H9 (cell line): ENCODE data around the gene FAM76A. TPM values are rescaled to one million over a fixed set of nuclear protein-coding genes. Genes with fewer than 3 reads are reported as not detected.

ENCODE experiments used
- DNase-seq: peaks from one replicate; pipeline ENCODE4 v3.0.0-alpha.2; 2017
- H2AFZ ChIP-seq: one replicate; pipeline ENCODE4 v1.6.1; 2013; ENCODE audit warnings: mild to moderate bottlenecking, low read length, control low read depth, moderate library complexity
- H2AK5ac ChIP-seq: 2 replicates; pipeline ENCODE4 v1.6.1; 2013; ENCODE audit warnings: low read length, control low read depth, mixed read lengths; ENCODE audit not compliant: insufficient read length
- H2BK120ac ChIP-seq: one replicate; pipeline ENCODE4 v1.6.1; 2013; ENCODE audit warnings: low read depth, mild to moderate bottlenecking, low read length, control low read depth, inconsistent platforms; ENCODE audit not compliant: poor library complexity, severe bottlenecking
- H2BK12ac ChIP-seq: 2 replicates; pipeline ENCODE4 v1.6.1; 2013; ENCODE audit warnings: low read length, control low read depth, mixed read lengths, low read depth; ENCODE audit not compliant: insufficient read length
- H2BK15ac ChIP-seq: 2 replicates; pipeline ENCODE4 v1.6.1; 2013; ENCODE audit warnings: low read depth, low read length, control low read depth
- H2BK20ac ChIP-seq: one replicate; pipeline ENCODE4 v1.6.1; 2013; ENCODE audit warnings: low read depth, mild to moderate bottlenecking, low read length, control low read depth, inconsistent platforms; ENCODE audit not compliant: poor library complexity, severe bottlenecking
- H2BK5ac ChIP-seq: 2 replicates; pipeline ENCODE4 v1.6.1; 2013; ENCODE audit warnings: low read length, control low read depth, mixed read lengths; ENCODE audit not compliant: insufficient read length
- H3K14ac ChIP-seq: 2 replicates; pipeline ENCODE4 v1.6.1; 2013; ENCODE audit warnings: low read length, control low read depth; ENCODE audit not compliant: insufficient read depth
- H3K18ac ChIP-seq: 2 replicates; pipeline ENCODE4 v1.6.1; 2013; ENCODE audit warnings: low read depth, mild to moderate bottlenecking, mixed read lengths, low read length, control low read depth; ENCODE audit not compliant: insufficient read length
- H3K23ac ChIP-seq: 2 replicates; pipeline ENCODE4 v1.6.1; 2013; ENCODE audit warnings: low read length, control low read depth, mixed read lengths, low read depth; ENCODE audit not compliant: insufficient read length
- H3K23me2 ChIP-seq: 2 replicates; pipeline ENCODE4 v1.6.1; 2013; ENCODE audit warnings: low read depth, mild to moderate bottlenecking, mixed read lengths, low read length, control low read depth; ENCODE audit not compliant: insufficient read length, poor library complexity, severe bottlenecking
- H3K27ac ChIP-seq: 2 replicates; pipeline ENCODE4 v1.5.1; 2013; ENCODE audit warnings: low read length, control low read depth, mixed read lengths, low read depth; ENCODE audit not compliant: insufficient read length
- H3K27me3 ChIP-seq: 2 replicates; pipeline ENCODE4 v1.6.1; 2013; ENCODE audit warnings: low read length, control low read depth, inconsistent platforms; ENCODE audit not compliant: insufficient read depth
- H3K4ac ChIP-seq: 2 replicates; pipeline ENCODE4 v1.6.1; 2013; ENCODE audit warnings: low read depth, mild to moderate bottlenecking, control low read depth, inconsistent platforms, low read length, moderate library complexity
- H3K4me1 ChIP-seq: 2 replicates; pipeline ENCODE4 v1.6.1; 2013; ENCODE audit warnings: low read length, control low read depth, inconsistent platforms; ENCODE audit not compliant: insufficient read depth
- H3K4me2 ChIP-seq: 2 replicates; pipeline ENCODE4 v1.6.1; 2013; ENCODE audit warnings: low read length, control low read depth, mixed read lengths; ENCODE audit not compliant: insufficient read length, insufficient read depth
- H3K56ac ChIP-seq: 2 replicates; pipeline ENCODE4 v1.6.1; 2013; ENCODE audit warnings: low read depth, mild to moderate bottlenecking, mixed read lengths, low read length, control low read depth; ENCODE audit not compliant: insufficient read length
- H3K79me1 ChIP-seq: 2 replicates; pipeline ENCODE4 v1.6.1; 2013; ENCODE audit warnings: low read depth, mild to moderate bottlenecking, moderate library complexity, low read length, control low read depth, inconsistent platforms; ENCODE audit not compliant: insufficient read depth, poor library complexity, severe bottlenecking
- H3K79me2 ChIP-seq: 2 replicates; pipeline ENCODE4 v1.6.1; 2013; ENCODE audit warnings: low read length, control low read depth, inconsistent platforms; ENCODE audit not compliant: insufficient read depth
- H3K9ac ChIP-seq: 2 replicates; pipeline ENCODE4 v1.6.1; 2013; ENCODE audit warnings: low read length, control low read depth, mixed read lengths; ENCODE audit not compliant: insufficient read length; ENCODE audit errors: extremely low read depth
- H3K9me3 ChIP-seq: one replicate; pipeline ENCODE4 v1.6.1; 2013; ENCODE audit warnings: low read depth, low read length, inconsistent platforms; ENCODE audit not compliant: control insufficient read depth
- H3T11ph ChIP-seq: one replicate; pipeline ENCODE4 v1.6.1; 2013; ENCODE audit warnings: mild to moderate bottlenecking, low read length, control low read depth, inconsistent platforms
- H4K20me1 ChIP-seq: one replicate; pipeline ENCODE4 v1.6.1; 2013; ENCODE audit not compliant: control insufficient read depth, insufficient read length, insufficient read depth
- H4K5ac ChIP-seq: 2 replicates; pipeline ENCODE4 v1.6.1; 2013; ENCODE audit warnings: low read depth, mild to moderate bottlenecking, mixed read lengths, low read length, control low read depth; ENCODE audit not compliant: insufficient read length
- H4K8ac ChIP-seq: replicated peaks from 2 replicates; pipeline ENCODE4 v1.6.1; 2013; ENCODE audit warnings: low read length, control low read depth, mixed read lengths, low read depth; ENCODE audit not compliant: insufficient read length
- H4K91ac ChIP-seq: 2 replicates; pipeline ENCODE4 v1.6.1; 2013; ENCODE audit warnings: low read depth, mild to moderate bottlenecking, moderate library complexity, mixed read lengths, low read length, control low read depth; ENCODE audit not compliant: insufficient read length
- H3K27ac Mint-ChIP-seq, 3 experiments: 2 replicates in 2 of 3; 3 replicates in 1 of 3; pipeline ENCODE4 v1.8.0; 2020 to 2021; ENCODE audit warnings: mixed read lengths in 3 of 3, mild to moderate bottlenecking in 1 of 3, moderate library complexity in 1 of 3
- H3K27me3 Mint-ChIP-seq: 2 replicates; pipeline ENCODE4 v1.8.0; 2021; ENCODE audit warnings: low read depth, mild to moderate bottlenecking, moderate library complexity, mixed read lengths
- H3K36me3 Mint-ChIP-seq, 3 experiments: 2 replicates in 2 of 3; 3 replicates in 1 of 3; pipeline ENCODE4 v1.8.0; 2020 to 2021; ENCODE audit warnings: low read depth in 3 of 3, mixed read lengths in 3 of 3; ENCODE audit not compliant: insufficient read depth in 1 of 3
- H3K4me1 Mint-ChIP-seq, 2 experiments: 2 replicates each; pipeline ENCODE4 v1.8.0; 2020; ENCODE audit warnings: mixed read lengths in 2 of 2
- H3K4me3 Mint-ChIP-seq, 2 experiments: 2 replicates in 1 of 2; 3 replicates in 1 of 2; pipeline ENCODE4 v1.8.0; 2020 to 2021; ENCODE audit warnings: mild to moderate bottlenecking in 2 of 2, mixed read lengths in 2 of 2, moderate library complexity in 1 of 2
- H3K9me3 Mint-ChIP-seq, 2 experiments: 2 replicates in 1 of 2; 3 replicates in 1 of 2; pipeline ENCODE4 v1.8.0; 2020; ENCODE audit warnings: mild to moderate bottlenecking in 2 of 2, mixed read lengths in 2 of 2, moderate library complexity in 1 of 2
- WGBS: extraction: QIAGEN DNeasy Blood & Tissue Kit; methylation state at CpG from one replicate; pipeline ENCODE4 v1.1.7; 2013; ENCODE audit warnings: missing lambda C conversion rate, low lambda C conversion rate, mixed read lengths; ENCODE audit not compliant: insufficient read length; ENCODE audit errors: extremely low coverage; 5-methylcytosine and 5-hydroxymethylcytosine counted together
- total RNA-seq: library from RNA; stranded (reverse); gene quantifications from 2 replicates; pipeline ENCODE4 v1.2.1, GENCODE V29; 2021
- TF ChIP-seq, protein P1 (sequence below): fragments of 200-600 bp; sonication (generic); conservative IDR thresholded peaks from 3 replicates; pipeline ENCODE4 v1.8.0; 2021; ENCODE audit warnings: antibody characterized with exemption, mild to moderate bottlenecking

The FAM76A gene
- total RNA-seq, 1 experiment from 2014 or later, result 10.6 TPM

DNA sequence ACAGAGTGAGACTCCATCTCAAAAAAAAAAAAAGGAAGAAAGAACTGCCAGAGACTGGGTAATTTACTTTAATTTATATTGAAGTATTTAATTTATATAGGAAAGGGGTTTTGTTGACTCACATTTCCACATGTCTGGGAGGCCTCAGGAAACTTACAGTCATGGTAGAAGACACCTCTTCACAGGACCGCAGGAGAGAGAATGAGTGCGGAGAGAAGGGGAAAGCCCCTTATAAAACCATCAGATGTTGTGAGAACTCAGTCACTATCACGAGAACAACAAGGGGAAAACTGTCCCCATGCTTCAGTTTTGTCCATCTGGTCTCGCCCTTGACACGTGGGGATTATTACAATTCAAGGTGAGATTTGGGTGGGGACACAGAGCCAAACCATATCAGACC lies 79.0 kb downstream of the FAM76A start:
- Histone ChIP-seq H2BK5ac (no peak overlapping the region), H2AFZ (no peak overlapping the region), H3K4ac (no peak overlapping the region), H4K91ac (no peak overlapping the region), H3K9ac (no peak overlapping the region), H2BK12ac (no peak overlapping the region), H3T11ph (no peak overlapping the region), H3K4me2 (no peak overlapping the region), H2AK5ac (no peak overlapping the region), H3K14ac (no peak overlapping the region), H4K8ac (no peak overlapping the region), H2BK15ac (no peak overlapping the region), H3K4me1 (peaks cover 3% of the 10 kb centered on the region), H3K79me2 (no peaks in the 10 kb centered on the region), H3K56ac (no peak overlapping the region), H3K27me3 (no peaks in the 10 kb centered on the region), H2BK20ac (no peak overlapping the region), H2BK120ac (no peak overlapping the region), H3K18ac (no peak overlapping the region), H3K79me1 (no peaks in the 10 kb centered on the region), H3K9me3 (no peaks in the 10 kb centered on the region), H4K5ac (no peak overlapping the region), H3K27ac (no peak overlapping the region), H3K23me2 (no peaks in the 10 kb centered on the region), H3K23ac (no peak overlapping the region), H4K20me1 (no peaks in the 10 kb centered on the region)
- Mint-ChIP-seq H3K4me1 (peaks cover 14% of the 10 kb centered on the region in 2 experiments), H3K9me3 (no peaks in the 10 kb centered on the region), H3K4me3 (no peak overlapping the region), H3K36me3 (peaks cover 1 to 14% (median 4%) of the 10 kb centered on the region in 3 experiments; a peak in 3 of 7 replicates), H3K27ac (peak overlapping the region in 1 of 3 experiments; percentile 30; a peak in 2 of 7 replicates), H3K27me3 (no peaks in the 10 kb centered on the region)
- no CpG with 5 or more reads among the region's 5 CpGs for WGBS
- TF ChIP-seq, protein P1, sequence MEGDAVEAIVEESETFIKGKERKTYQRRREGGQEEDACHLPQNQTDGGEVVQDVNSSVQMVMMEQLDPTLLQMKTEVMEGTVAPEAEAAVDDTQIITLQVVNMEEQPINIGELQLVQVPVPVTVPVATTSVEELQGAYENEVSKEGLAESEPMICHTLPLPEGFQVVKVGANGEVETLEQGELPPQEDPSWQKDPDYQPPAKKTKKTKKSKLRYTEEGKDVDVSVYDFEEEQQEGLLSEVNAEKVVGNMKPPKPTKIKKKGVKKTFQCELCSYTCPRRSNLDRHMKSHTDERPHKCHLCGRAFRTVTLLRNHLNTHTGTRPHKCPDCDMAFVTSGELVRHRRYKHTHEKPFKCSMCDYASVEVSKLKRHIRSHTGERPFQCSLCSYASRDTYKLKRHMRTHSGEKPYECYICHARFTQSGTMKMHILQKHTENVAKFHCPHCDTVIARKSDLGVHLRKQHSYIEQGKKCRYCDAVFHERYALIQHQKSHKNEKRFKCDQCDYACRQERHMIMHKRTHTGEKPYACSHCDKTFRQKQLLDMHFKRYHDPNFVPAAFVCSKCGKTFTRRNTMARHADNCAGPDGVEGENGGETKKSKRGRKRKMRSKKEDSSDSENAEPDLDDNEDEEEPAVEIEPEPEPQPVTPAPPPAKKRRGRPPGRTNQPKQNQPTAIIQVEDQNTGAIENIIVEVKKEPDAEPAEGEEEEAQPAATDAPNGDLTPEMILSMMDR, result no peak
- no peak for DNase-seq
